ENCODE results near the gene PLA2G15.

GRCh38 chr16:68227850-68228553 lies 17.2 kb upstream of the PLA2G15 start:
- no peak for TF ChIP-seq POLR2AphosphoS5 (IDR thresholded peaks at IDR 0.05; ENCODE audit: low read depth, low read length)
- TF ChIP-seq REST (IDR thresholded peaks at IDR 0.05; ENCODE audit: insufficient read depth in 1 of 2, low read depth in 2 of 2, low read length in 2 of 2): no peak
- no peak for TF ChIP-seq TAF1 (IDR thresholded peaks at IDR 0.05; ENCODE audit: borderline replicate concordance, insufficient read depth, low read length)
